Osteocyte (in vitro differentiated cells): ENCODE measurements around the gene SHROOM3. TPM values are rescaled to one million over a fixed set of nuclear protein-coding genes. Genes with fewer than 3 reads are reported as not detected.

Experiments
- DNase-seq: peaks from one replicate; pipeline ENCODE4 v3.0.0; 2021; ENCODE audit warnings: mixed read lengths; ENCODE audit not compliant: unreplicated experiment; ENCODE audit errors: extremely low spot score
- H3K27ac Mint-ChIP-seq: one replicate; pipeline ENCODE4 v1.8.0; 2021; ENCODE audit warnings: mild to moderate bottlenecking, mixed read lengths; ENCODE audit not compliant: unreplicated experiment
- H3K27me3 Mint-ChIP-seq: one replicate; pipeline ENCODE4 v1.8.0; 2021; ENCODE audit warnings: mixed read lengths; ENCODE audit not compliant: unreplicated experiment
- H3K36me3 Mint-ChIP-seq: one replicate; pipeline ENCODE4 v1.8.0; 2021; ENCODE audit warnings: mixed read lengths; ENCODE audit not compliant: unreplicated experiment
- H3K4me1 Mint-ChIP-seq: one replicate; pipeline ENCODE4 v1.8.0; 2021; ENCODE audit warnings: mixed read lengths; ENCODE audit not compliant: unreplicated experiment
- H3K4me3 Mint-ChIP-seq: one replicate; pipeline ENCODE4 v1.8.0; 2021; ENCODE audit warnings: mild to moderate bottlenecking, moderate library complexity, mixed read lengths; ENCODE audit not compliant: unreplicated experiment
- H3K9me3 Mint-ChIP-seq: one replicate; pipeline ENCODE4 v1.8.0; 2021; ENCODE audit warnings: mixed read lengths; ENCODE audit not compliant: unreplicated experiment
- total RNA-seq: library from RNA; stranded (reverse); gene quantifications from 2 replicates; pipeline ENCODE4 v1.2.1, GENCODE V29; 2021
- TF ChIP-seq, protein P1 (sequence below): fragments of 200-600 bp; sonication (generic); IDR thresholded peaks from 2 replicates; pipeline ENCODE4 v1.5.0; 2021; ENCODE audit warnings: antibody characterized with exemption, mild to moderate bottlenecking, moderate library complexity

The SHROOM3 gene
- total RNA-seq, 1 donor from 2014 or later = 4.8 TPM

DNA sequence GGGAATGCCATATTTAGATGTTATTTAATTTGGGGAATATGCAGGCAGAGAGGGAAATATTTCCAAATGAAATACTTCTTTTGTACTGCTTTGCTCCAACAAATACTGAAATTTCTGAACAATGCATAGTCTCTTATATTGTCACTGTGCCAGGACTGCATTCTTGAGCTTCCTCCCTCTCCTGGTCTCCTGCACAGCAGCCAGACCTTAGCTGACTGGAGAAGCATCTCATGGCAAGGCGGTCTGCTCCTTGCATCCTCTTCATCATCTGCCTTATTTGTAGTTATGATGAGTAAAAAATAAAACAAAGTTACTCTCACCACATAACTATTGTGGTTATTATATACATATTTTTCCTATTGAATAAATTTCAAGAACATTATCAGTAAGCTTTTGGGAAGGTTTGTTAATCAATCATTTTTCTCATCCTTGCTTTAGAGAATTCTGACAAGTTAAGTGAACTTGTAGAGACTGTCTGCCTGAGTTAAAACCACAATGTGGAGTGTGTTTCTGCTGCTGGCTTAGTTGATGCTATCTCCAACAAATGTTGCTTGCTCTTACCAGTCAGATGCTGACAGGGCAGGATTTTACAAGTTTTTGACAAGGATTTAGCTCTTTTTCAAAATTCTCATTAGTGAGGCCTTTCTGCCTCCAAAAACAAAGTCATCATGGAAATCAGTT, 309.4 kb downstream of the SHROOM3 start:
- Mint-ChIP-seq H3K4me3 (no peak overlapping the region), H3K36me3 (peaks cover 3% of the 10 kb centered on the region), H3K4me1 (peaks cover 28% of the 10 kb centered on the region), H3K27me3 (no peaks in the 10 kb centered on the region), H3K9me3 (no peaks in the 10 kb centered on the region), H3K27ac (peak overlapping the region; percentile 15)
- TF ChIP-seq, protein P1, sequence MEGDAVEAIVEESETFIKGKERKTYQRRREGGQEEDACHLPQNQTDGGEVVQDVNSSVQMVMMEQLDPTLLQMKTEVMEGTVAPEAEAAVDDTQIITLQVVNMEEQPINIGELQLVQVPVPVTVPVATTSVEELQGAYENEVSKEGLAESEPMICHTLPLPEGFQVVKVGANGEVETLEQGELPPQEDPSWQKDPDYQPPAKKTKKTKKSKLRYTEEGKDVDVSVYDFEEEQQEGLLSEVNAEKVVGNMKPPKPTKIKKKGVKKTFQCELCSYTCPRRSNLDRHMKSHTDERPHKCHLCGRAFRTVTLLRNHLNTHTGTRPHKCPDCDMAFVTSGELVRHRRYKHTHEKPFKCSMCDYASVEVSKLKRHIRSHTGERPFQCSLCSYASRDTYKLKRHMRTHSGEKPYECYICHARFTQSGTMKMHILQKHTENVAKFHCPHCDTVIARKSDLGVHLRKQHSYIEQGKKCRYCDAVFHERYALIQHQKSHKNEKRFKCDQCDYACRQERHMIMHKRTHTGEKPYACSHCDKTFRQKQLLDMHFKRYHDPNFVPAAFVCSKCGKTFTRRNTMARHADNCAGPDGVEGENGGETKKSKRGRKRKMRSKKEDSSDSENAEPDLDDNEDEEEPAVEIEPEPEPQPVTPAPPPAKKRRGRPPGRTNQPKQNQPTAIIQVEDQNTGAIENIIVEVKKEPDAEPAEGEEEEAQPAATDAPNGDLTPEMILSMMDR = no peak
- no peak for DNase-seq

DNA sequence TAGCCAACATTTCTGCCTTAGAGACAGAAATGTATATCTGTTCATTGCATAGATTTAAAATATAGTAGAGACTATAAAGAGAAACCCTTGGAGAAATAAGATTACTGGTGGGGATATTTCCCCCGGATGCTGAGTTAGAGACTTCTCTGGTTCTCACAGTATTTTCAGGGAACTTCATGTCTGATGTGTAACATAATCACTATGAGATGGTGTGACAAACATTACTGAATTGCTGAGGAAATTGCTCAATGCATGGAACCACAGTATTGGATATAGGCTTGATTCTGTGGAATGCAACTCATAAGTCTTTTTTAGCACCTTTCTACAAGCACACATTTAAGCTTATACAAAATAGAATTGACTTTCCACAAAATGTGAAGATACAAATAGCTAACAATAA, 310.2 kb downstream of the SHROOM3 start:
- H3K27me3 Mint-ChIP-seq = no peaks in the 10 kb centered on the region
- no peak for DNase-seq
- no peaks in the 10 kb centered on the region for H3K9me3 Mint-ChIP-seq
- no peaks in the 10 kb centered on the region for H3K36me3 Mint-ChIP-seq
- TF ChIP-seq, protein P1 = no peak
- H3K4me1 Mint-ChIP-seq = peaks cover 30% of the 10 kb centered on the region
- no peak overlapping the region for H3K27ac Mint-ChIP-seq
- no peak overlapping the region for H3K4me3 Mint-ChIP-seq

GRCh38 chr4:76747563-76747962, 312.5 kb downstream of the SHROOM3 start:
- TF ChIP-seq, protein P1 = no peak
- no peaks in the 10 kb centered on the region for H3K9me3 Mint-ChIP-seq
- H3K4me1 Mint-ChIP-seq = peaks cover 44% of the 10 kb centered on the region
- no peak for DNase-seq
- no peak overlapping the region for H3K4me3 Mint-ChIP-seq
- no peaks in the 10 kb centered on the region for H3K27me3 Mint-ChIP-seq
- no peaks in the 10 kb centered on the region for H3K36me3 Mint-ChIP-seq
- no peak overlapping the region for H3K27ac Mint-ChIP-seq

- no peak for DNase-seq
- Mint-ChIP-seq H3K27ac (no peak overlapping the region), H3K4me3 (no peak overlapping the region), H3K4me1 (peaks cover 53% of the 10 kb centered on the region), H3K9me3 (no peaks in the 10 kb centered on the region), H3K36me3 (no peaks in the 10 kb centered on the region), H3K27me3 (no peaks in the 10 kb centered on the region)
- TF ChIP-seq, protein P1 = peak; percentile 62
These were observed 313.6 kb downstream of the SHROOM3 start for GRCh38 chr4:76748649-76749048.

DNA sequence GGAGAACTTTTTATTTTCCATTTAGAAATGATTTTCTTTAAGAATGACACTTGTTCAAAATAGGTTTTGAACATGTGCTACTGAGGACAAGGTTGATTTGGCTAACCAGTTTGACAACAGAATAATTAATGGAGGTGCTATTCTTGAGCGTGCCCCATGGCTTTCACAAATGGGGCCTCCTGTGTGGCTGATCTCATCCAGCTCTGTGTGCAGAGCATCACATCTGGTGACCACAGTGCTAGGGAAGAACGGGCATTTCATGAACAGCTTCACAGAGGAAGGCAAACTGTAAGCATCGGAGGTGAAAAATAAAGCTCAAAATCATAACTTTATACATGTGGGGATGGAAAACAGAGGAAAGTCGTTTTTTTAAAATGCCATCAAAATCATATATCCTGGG, 314.3 kb downstream of the SHROOM3 start:
- no peak for DNase-seq
- TF ChIP-seq, protein P1 = no peak
- no peaks in the 10 kb centered on the region for H3K9me3 Mint-ChIP-seq
- H3K27ac Mint-ChIP-seq = no peak overlapping the region
- H3K4me3 Mint-ChIP-seq = no peak overlapping the region
- no peaks in the 10 kb centered on the region for H3K27me3 Mint-ChIP-seq
- H3K36me3 Mint-ChIP-seq = no peaks in the 10 kb centered on the region
- peaks cover 53% of the 10 kb centered on the region for H3K4me1 Mint-ChIP-seq
